GM18511 (cell line): Measurements from ENCODE around the gene SRCAP.

Experiments used
- ATAC-seq: cut with Tn5 transposase; IDR thresholded peaks from one replicate; pipeline ENCODE4 v1.9.1; 2021; ENCODE audit warnings: mild to moderate bottlenecking, moderate library complexity; ENCODE audit not compliant: unreplicated experiment

Gene SRCAP

DNA sequence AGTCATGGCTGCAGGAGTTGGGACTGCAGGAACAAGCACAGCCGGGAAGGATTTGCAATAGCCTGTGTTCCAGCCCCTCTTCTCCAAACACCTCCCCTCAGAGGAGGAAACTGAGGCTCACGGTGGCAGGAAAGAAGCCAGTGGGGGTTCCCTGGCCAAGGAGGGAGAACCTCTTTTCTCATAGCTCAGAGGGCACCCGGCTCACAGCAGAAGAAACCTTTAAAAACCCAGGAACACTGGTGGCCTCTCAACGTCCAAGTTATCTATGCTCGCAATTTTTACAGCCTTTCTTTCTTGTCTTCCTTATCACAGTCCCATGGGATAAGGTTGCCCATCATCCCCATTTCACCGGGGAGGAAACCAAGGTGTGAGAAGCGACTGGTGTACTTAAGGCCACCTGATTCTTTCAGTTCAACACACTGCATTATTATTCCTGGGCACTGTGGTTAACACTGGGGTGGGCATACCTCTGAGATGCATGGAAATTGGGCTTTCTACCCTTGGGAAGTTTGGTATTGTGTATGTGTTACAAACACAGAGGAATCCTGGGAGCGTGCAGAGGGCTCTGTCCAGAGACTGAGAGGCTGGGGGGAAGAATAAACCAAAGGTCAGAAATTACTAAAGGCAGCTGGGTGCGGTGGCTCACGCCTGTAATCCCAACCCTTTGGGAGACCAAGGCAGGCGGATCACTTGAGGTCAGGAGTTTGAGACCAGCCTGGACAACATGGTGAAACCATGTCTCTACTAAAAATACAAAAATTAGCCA lies 88.8 kb downstream of the SRCAP start:
- ATAC-seq: no peak
